ENCODE data around the gene BCL7C.

Gene BCL7C

DNA sequence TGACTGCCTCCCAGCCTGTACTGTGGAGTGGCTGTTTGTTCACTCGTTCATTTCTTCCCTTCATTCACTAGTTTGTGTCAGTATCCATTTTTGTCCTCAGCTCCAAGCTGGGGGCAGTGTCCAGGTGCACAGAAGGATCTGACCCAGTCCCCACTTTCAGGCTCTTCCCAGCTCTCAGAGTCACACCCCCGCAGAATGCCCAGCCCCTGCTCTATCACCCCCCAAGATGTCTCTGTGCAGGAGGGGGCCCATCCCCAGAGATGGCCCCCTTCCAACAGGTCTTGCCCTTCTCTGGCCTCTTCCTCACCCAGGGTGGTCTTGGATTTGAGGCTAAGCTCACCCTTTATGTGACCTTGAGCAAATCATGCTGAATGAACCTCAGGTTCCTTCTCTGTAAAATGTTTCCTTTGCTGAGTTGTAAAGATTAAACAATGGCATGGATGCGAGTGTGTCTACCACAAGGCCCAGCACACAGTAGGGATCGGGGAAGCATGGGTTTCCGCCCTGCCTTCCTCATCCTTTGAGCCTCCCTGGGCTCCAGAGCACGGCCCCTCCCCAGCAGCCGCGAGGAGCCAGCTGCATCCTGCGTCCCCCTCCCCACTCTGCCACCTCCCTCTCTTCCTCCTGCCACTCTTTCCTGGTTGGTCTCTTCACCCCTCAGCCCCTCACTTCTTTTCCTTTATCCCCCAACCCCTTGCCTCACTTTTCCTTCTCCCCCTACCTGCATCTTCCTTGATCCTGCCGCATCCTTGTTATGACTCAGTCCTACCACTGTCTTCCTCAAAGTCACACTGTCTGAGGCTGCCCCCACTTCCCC, 32.3 kb upstream of the BCL7C start:
- Histone ChIP-seq H3K4me3 (IDR thresholded peaks at IDR 0.05; ENCODE audit: insufficient read depth, low read depth, low read length) (no peak overlapping the region), H3K4me1 (ENCODE audit: low read depth, poor library complexity, severe bottlenecking) (peaks cover 3% of the 10 kb centered on the region), H3K27ac (no peak overlapping the region), H3K79me2 (ENCODE audit: insufficient read depth, low read depth) (no peaks in the 10 kb centered on the region), H4K20me1 (ENCODE audit: insufficient read depth) (no peaks in the 10 kb centered on the region), H3K9ac (no peak overlapping the region), H3K4me2 (no peak overlapping the region), H2AFZ (ENCODE audit: low read depth) (no peak overlapping the region), H3K36me3 (ENCODE audit: insufficient read depth) (no peaks in the 10 kb centered on the region), H3K27me3 (ENCODE audit: insufficient read depth, low read depth) (no peaks in the 10 kb centered on the region)
- no peak for TF ChIP-seq CTCF (conservative IDR thresholded peaks at IDR 0.05; ENCODE audit: low read depth, low read length)

GRCh38 chr16:30925632-30925987, 31.7 kb upstream of the BCL7C start:
- no peaks in the 10 kb centered on the region for H3K27me3 ChIP-seq (ENCODE audit: insufficient read depth, low read depth)
- no peak overlapping the region for H3K4me3 ChIP-seq (IDR thresholded peaks at IDR 0.05; ENCODE audit: insufficient read depth, low read depth, low read length)
- H3K27ac ChIP-seq = no peak overlapping the region
- no peaks in the 10 kb centered on the region for H4K20me1 ChIP-seq (ENCODE audit: insufficient read depth)
- H3K79me2 ChIP-seq (ENCODE audit: insufficient read depth, low read depth) = no peaks in the 10 kb centered on the region
- H3K4me2 ChIP-seq = no peak overlapping the region
- peaks cover 3% of the 10 kb centered on the region for H3K4me1 ChIP-seq (ENCODE audit: low read depth, poor library complexity, severe bottlenecking)
- no peak overlapping the region for H2AFZ ChIP-seq (ENCODE audit: low read depth)
- no peak overlapping the region for H3K9ac ChIP-seq
- no peak for TF ChIP-seq CTCF (conservative IDR thresholded peaks at IDR 0.05; ENCODE audit: low read depth, low read length)
- H3K36me3 ChIP-seq (ENCODE audit: insufficient read depth) = no peaks in the 10 kb centered on the region

- Histone ChIP-seq H3K9ac (no peak overlapping the region), H3K4me3 (IDR thresholded peaks at IDR 0.05; ENCODE audit: insufficient read depth, low read depth, low read length) (no peak overlapping the region), H3K27me3 (ENCODE audit: insufficient read depth, low read depth) (no peaks in the 10 kb centered on the region), H3K4me2 (no peak overlapping the region), H2AFZ (ENCODE audit: low read depth) (no peak overlapping the region), H3K27ac (no peak overlapping the region), H4K20me1 (ENCODE audit: insufficient read depth) (no peaks in the 10 kb centered on the region), H3K79me2 (ENCODE audit: insufficient read depth, low read depth) (no peaks in the 10 kb centered on the region), H3K4me1 (ENCODE audit: low read depth, poor library complexity, severe bottlenecking) (peaks cover 3% of the 10 kb centered on the region), H3K36me3 (ENCODE audit: insufficient read depth) (no peaks in the 10 kb centered on the region)
- no peak for TF ChIP-seq CTCF (conservative IDR thresholded peaks at IDR 0.05; ENCODE audit: low read depth, low read length)
These were observed 31.2 kb upstream of the BCL7C start for GRCh38 chr16:30924913-30925631.

- H3K79me2 ChIP-seq (ENCODE audit: insufficient read depth, low read depth) = no peaks in the 10 kb centered on the region
- H3K27me3 ChIP-seq (ENCODE audit: insufficient read depth, low read depth) = no peaks in the 10 kb centered on the region
- H3K4me1 ChIP-seq (ENCODE audit: low read depth, poor library complexity, severe bottlenecking) = peaks cover 3% of the 10 kb centered on the region
- H4K20me1 ChIP-seq (ENCODE audit: insufficient read depth) = no peaks in the 10 kb centered on the region
- no peak overlapping the region; the same call in 1 of the 2 replicates for H3K4me2 ChIP-seq
- no peak overlapping the region for H3K4me3 ChIP-seq (IDR thresholded peaks at IDR 0.05; ENCODE audit: insufficient read depth, low read depth, low read length)
- H3K9ac ChIP-seq = no peak overlapping the region
- no peak overlapping the region for H3K27ac ChIP-seq
- no peak overlapping the region for H2AFZ ChIP-seq (ENCODE audit: low read depth)
- no peak for TF ChIP-seq CTCF (conservative IDR thresholded peaks at IDR 0.05; ENCODE audit: low read depth, low read length)
- no peaks in the 10 kb centered on the region for H3K36me3 ChIP-seq (ENCODE audit: insufficient read depth)
These were observed 30.4 kb upstream of the BCL7C start for GRCh38 chr16:30924076-30924912.
